NOMO-1 treated with DMSO at 0.1 percent for 48 hours (cell line): ENCODE results near the gene PTP4A2.
"Not testable (repeated sequence)": the region's sequence is repeated elsewhere in the genome, so short reads cannot be mapped to it uniquely, and the experiment has no call there.

Experiments
- DNase-seq: peaks from one replicate; lab custom pipeline; 2025; ENCODE audit not compliant: unreplicated experiment; lab: John Stamatoyannopoulos, UW

The PTP4A2 gene

GRCh38 chr1:31926252-31926651 lies 11.9 kb downstream of the PTP4A2 start:
- DNase-seq, result no peak

GRCh38 chr1:31925824-31926223 lies 12.3 kb downstream of the PTP4A2 start:
- DNase-seq, result not testable (repeated sequence)

- no peak for DNase-seq
These were observed 13.3 kb downstream of the PTP4A2 start for GRCh38 chr1:31924839-31925238.

GRCh38 chr1:31923901-31924535 lies 14.2 kb downstream of the PTP4A2 start:
- no peak for DNase-seq

- DNase-seq, result peak; percentile 86
These were observed 17.2 kb downstream of the PTP4A2 start for GRCh38 chr1:31920956-31921355.

GRCh38 chr1:31919591-31919990 lies 18.6 kb downstream of the PTP4A2 start:
- no peak for DNase-seq

- no peak for DNase-seq
These were observed 22.7 kb downstream of the PTP4A2 start for GRCh38 chr1:31915438-31915837.

GRCh38 chr1:31913968-31914367 lies 24.2 kb downstream of the PTP4A2 start:
- no peak for DNase-seq

- peak; percentile 89 for DNase-seq
These were observed 25.3 kb downstream of the PTP4A2 start for GRCh38 chr1:31912839-31913239.

- no peak for DNase-seq
These were observed 26.0 kb downstream of the PTP4A2 start for GRCh38 chr1:31911994-31912780.

- DNase-seq, result peak; percentile 76
These were observed 27.2 kb downstream of the PTP4A2 start for GRCh38 chr1:31910933-31911332.

GRCh38 chr1:31909691-31910090 lies 28.5 kb downstream of the PTP4A2 start:
- DNase-seq, result no peak

- DNase-seq, result no peak
These were observed 31.6 kb downstream of the PTP4A2 start for GRCh38 chr1:31906557-31906956.

- no peak for DNase-seq
These were observed 32.5 kb downstream of the PTP4A2 start for GRCh38 chr1:31905681-31906080.

- no peak for DNase-seq
These were observed 33.1 kb downstream of the PTP4A2 start for GRCh38 chr1:31905093-31905509.

GRCh38 chr1:31904339-31905092 lies 33.7 kb downstream of the PTP4A2 start:
- DNase-seq, result peak; percentile 60

- peak; percentile 52 for DNase-seq
These were observed 35.7 kb downstream of the PTP4A2 start for GRCh38 chr1:31902510-31902860.

GRCh38 chr1:31901838-31902509 lies 36.2 kb downstream of the PTP4A2 start:
- DNase-seq, result peak; percentile 67

- peak; percentile 73 for DNase-seq
These were observed 37.4 kb downstream of the PTP4A2 start for GRCh38 chr1:31900790-31901189.

GRCh38 chr1:31897526-31898100 lies 40.6 kb downstream of the PTP4A2 start:
- peak; percentile 64 for DNase-seq
